Liver (tissue), 9 donors: Measurements from ENCODE around the gene ABTB2. TPM values are rescaled to one million over a fixed set of nuclear protein-coding genes. Genes with fewer than 3 reads are reported as not detected.

Experiments used
- DNase-seq: peaks from one replicate; pipeline ENCODE4 v3.0.0-alpha.2; 2017; ENCODE audit warnings: low spot score
- H3K27ac ChIP-seq, 2 donors: one replicate each; pipeline ENCODE4 v1.7.0; 2013; ENCODE audit warnings: inconsistent platforms in 2 of 2, low read length in 2 of 2, control low read depth in 1 of 2, low read depth in 1 of 2, mild to moderate bottlenecking in 1 of 2
- H3K27me3 ChIP-seq, 4 donors: one replicate each; pipeline versions ENCODE4 v1.6.1 to v1.7.0; 2013; ENCODE audit warnings: low read length in 3 of 4, inconsistent platforms in 1 of 4, mild to moderate bottlenecking in 1 of 4, moderate library complexity in 1 of 4; ENCODE audit not compliant: control insufficient read depth in 4 of 4, insufficient read depth in 4 of 4
- H3K36me3 ChIP-seq, 4 donors: one replicate each; pipeline versions ENCODE4 v1.6.1 to v1.7.0; 2013; ENCODE audit warnings: low read length in 3 of 4, mild to moderate bottlenecking in 3 of 4, low read depth in 1 of 4, moderate library complexity in 1 of 4; ENCODE audit not compliant: control insufficient read depth in 4 of 4, insufficient read depth in 3 of 4
- H3K4me1 ChIP-seq, 4 donors: one replicate each; pipeline versions ENCODE4 v1.6.1 to v1.7.0; 2013; ENCODE audit warnings: low read length in 3 of 4, mild to moderate bottlenecking in 3 of 4, moderate library complexity in 1 of 4; ENCODE audit not compliant: control insufficient read depth in 4 of 4, insufficient read depth in 4 of 4
- H3K4me3 ChIP-seq, 3 donors: one replicate each; pipeline versions ENCODE4 v1.6.1 to v1.7.0; 2013; ENCODE audit warnings: low read length in 3 of 3, control low read depth in 1 of 3, low read depth in 1 of 3, mild to moderate bottlenecking in 1 of 3
- H3K9ac ChIP-seq, 2 donors: one replicate each; pipeline ENCODE4 v1.7.0; 2013; ENCODE audit warnings: low read length in 2 of 2, mild to moderate bottlenecking in 2 of 2, moderate library complexity in 2 of 2, control low read depth in 1 of 2, low read depth in 1 of 2
- H3K9me3 ChIP-seq, 4 donors: one replicate each; pipeline versions ENCODE4 v1.6.1 to v1.7.0; 2013; ENCODE audit warnings: low read length in 3 of 4; ENCODE audit not compliant: control insufficient read depth in 4 of 4
- CTCF ChIP-seq: fragments of 150-350 bp; IDR thresholded peaks from 2 replicates; pipeline ENCODE4 v1.5.1; 2017; ENCODE audit warnings: improper control_type of control experiment, low read depth, low read length; ENCODE audit not compliant: missing input control
- EGR1 ChIP-seq, 2 donors: IDR thresholded peaks; 2 replicates each; pipeline ENCODE4 v1.6.1; 2016 to 2018; ENCODE audit warnings: antibody characterized with exemption in 2 of 2, low read depth in 2 of 2
- FOXA2 ChIP-seq: IDR thresholded peaks from 2 replicates; pipeline ENCODE4 v1.6.1; 2016; ENCODE audit warnings: antibody characterized with exemption
- GABPA ChIP-seq, 2 donors: IDR thresholded peaks in 1 of 2; conservative IDR thresholded peaks in 1 of 2; 2 replicates each; pipeline ENCODE4 v1.6.1; 2016; ENCODE audit warnings: antibody characterized with exemption in 2 of 2, mild to moderate bottlenecking in 1 of 2, moderate library complexity in 1 of 2
- NR2F2 ChIP-seq: IDR thresholded peaks from 2 replicates; pipeline ENCODE4 v1.6.1; 2016; ENCODE audit warnings: antibody characterized with exemption
- RAD21 ChIP-seq, 2 donors: IDR thresholded peaks; 2 replicates each; pipeline ENCODE4 v1.6.1; 2016; ENCODE audit warnings: antibody characterized with exemption in 2 of 2, mild to moderate bottlenecking in 2 of 2
- REST ChIP-seq: IDR thresholded peaks from 2 replicates; pipeline ENCODE4 v1.6.1; 2016; ENCODE audit warnings: antibody characterized with exemption, mild to moderate bottlenecking
- RXRA ChIP-seq, 2 donors: IDR thresholded peaks; 2 replicates each; pipeline ENCODE4 v1.6.1; 2017 to 2018; ENCODE audit warnings: antibody characterized with exemption in 2 of 2, mild to moderate bottlenecking in 1 of 2
- TAF1 ChIP-seq: conservative IDR thresholded peaks from 2 replicates; pipeline ENCODE4 v1.6.1; 2016; ENCODE audit warnings: antibody characterized with exemption, mild to moderate bottlenecking
- YY1 ChIP-seq: IDR thresholded peaks from 2 replicates; pipeline ENCODE4 v1.6.1; 2016; ENCODE audit warnings: antibody characterized with exemption, mild to moderate bottlenecking
- WGBS: extraction: QIAGEN DNeasy Blood & Tissue Kit; methylation state at CpG from one replicate; pipeline ENCODE4 v1.1.7; 2013; 5-methylcytosine and 5-hydroxymethylcytosine counted together
- polyA plus RNA-seq, 2 donors: library from polyadenylated mRNA; stranded (reverse) in 1 of 2; unstranded in 1 of 2; fragments of 200-250 nt in 1 of 2; fragments of >200 nt in 1 of 2; fragmentation: Nextera tagmentation in 1 of 2; extraction: Ambion mirVana in 1 of 2; gene quantifications; one replicate each; pipeline versions ENCODE4 v1.2.1 to v1.2.3, GENCODE V29; 2013 to 2015
- total RNA-seq, 2 donors: library from RNA; depleted of rRNA; stranded (reverse); fragments of >200 nt; gene quantifications; one replicate each; pipeline ENCODE4 v1.2.3, GENCODE V29; 2014
- donor health status: healthy.
- donor health status: healthy.
- donor health status: healthy.
- donor health status: healthy.
- donor health status: healthy.

Gene ABTB2
- total and polyA plus RNA-seq, 4 donors, result 2.4 to 8.9 (median 6.1) TPM

- no peak for DNase-seq
- H3K4me3 ChIP-seq, result no peak overlapping the region
- no peak for TF ChIP-seq TAF1
- no peak for TF ChIP-seq CTCF
- no peak for TF ChIP-seq RXRA (IDR thresholded peaks at IDR 0.05)
- TF ChIP-seq REST, result no peak
- TF ChIP-seq YY1, result no peak
- TF ChIP-seq NR2F2, result no peak
- no peak for TF ChIP-seq GABPA (IDR thresholded peaks at IDR 0.05 in 1 of 2, conservative IDR thresholded peaks at IDR 0.05 in 1 of 2)
- 96% methylated on average over 10 of the region's 10 CpGs for WGBS
- H3K27me3 ChIP-seq, result no peaks in the 10 kb centered on the region
- no peaks in the 10 kb centered on the region for H3K36me3 ChIP-seq
- H3K9ac ChIP-seq, result no peak overlapping the region
- no peak overlapping the region for H3K27ac ChIP-seq
- H3K4me1 ChIP-seq, result peaks cover 4 to 18% (median 11%) of the 10 kb centered on the region in 4 donors
- H3K9me3 ChIP-seq, result no peaks in the 10 kb centered on the region
Measured at GRCh38 chr11:34260072-34260575, 97.7 kb downstream of the ABTB2 start.

GRCh38 chr11:34259087-34259486, 98.7 kb downstream of the ABTB2 start:
- 71% methylated on average over 3 of the region's 3 CpGs for WGBS

More at GRCh38 chr11:34259087-34259486, 98.7 kb downstream of the ABTB2 start:
- TF ChIP-seq EGR1 (IDR thresholded peaks at IDR 0.05; ENCODE audit: low read depth in 2 of 2) (no peak), NR2F2 (no peak), GABPA (IDR thresholded peaks at IDR 0.05 in 1 of 2, conservative IDR thresholded peaks at IDR 0.05 in 1 of 2) (no peak), FOXA2 (no peak), RXRA (IDR thresholded peaks at IDR 0.05) (no peak), TAF1 (no peak), RAD21 (IDR thresholded peaks at IDR 0.05) (no peak), CTCF (no peak)
- Histone ChIP-seq H3K4me3 (no peak overlapping the region), H3K9me3 (no peaks in the 10 kb centered on the region), H3K27ac (no peak overlapping the region), H3K9ac (no peak overlapping the region), H3K36me3 (no peaks in the 10 kb centered on the region), H3K27me3 (no peaks in the 10 kb centered on the region), H3K4me1 (peaks cover 4 to 18% (median 11%) of the 10 kb centered on the region in 4 donors)
- no peak for DNase-seq
